Glomerular visceral epithelial cell (primary cell): ENCODE data around the gene SMYD3.

ENCODE experiments used
- DNase-seq: peaks from one replicate; pipeline ENCODE4 v3.0.0-alpha.2; 2016; ENCODE audit errors: extremely low spot score

The SMYD3 gene

DNA sequence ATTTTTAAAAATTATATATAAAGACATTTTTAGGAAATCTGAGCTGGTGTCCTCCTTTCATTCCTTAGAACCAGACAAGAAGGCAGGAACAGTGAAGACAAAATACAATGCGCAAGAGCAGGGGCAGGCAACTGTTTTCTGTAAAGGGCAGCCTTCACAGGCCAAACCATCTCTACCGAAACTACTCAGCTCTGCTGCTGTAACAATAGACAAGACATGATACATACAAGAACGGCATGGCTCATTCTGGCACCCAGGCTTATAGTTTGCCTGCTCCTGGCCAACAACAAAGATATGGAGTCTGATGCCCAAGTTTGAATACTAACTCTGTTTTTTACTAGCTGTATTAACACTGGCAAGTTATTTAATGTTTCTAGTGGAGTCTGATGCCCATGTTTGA is 232.0 kb downstream of the SMYD3 start:
- DNase-seq: no peak

GRCh38 chr1:246274186-246274585 is 232.9 kb downstream of the SMYD3 start:
- DNase-seq: no peak

DNA sequence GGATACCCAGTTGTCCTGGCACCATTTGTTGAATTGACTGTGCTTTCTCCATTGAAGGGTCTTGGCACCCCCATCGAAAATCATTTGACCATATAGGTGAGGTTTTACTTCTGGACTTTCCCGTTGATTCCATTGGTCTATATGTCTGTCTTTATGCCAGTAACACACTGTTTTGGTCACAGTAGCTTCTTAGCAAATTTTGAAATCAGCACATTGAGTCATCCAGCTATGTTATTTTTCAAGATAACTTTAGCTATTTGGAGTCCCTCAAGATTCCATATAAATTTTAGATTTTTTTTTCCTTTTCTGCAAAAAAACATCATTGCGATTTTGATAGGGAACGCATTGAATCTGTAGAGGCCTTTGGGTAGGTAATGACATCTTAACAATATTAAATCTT is 235.6 kb downstream of the SMYD3 start:
- no peak for DNase-seq

- DNase-seq: no peak
Observed at GRCh38 chr1:246270236-246270635, 236.8 kb downstream of the SMYD3 start.

- DNase-seq: no peak
Observed at GRCh38 chr1:246269466-246269865, 237.6 kb downstream of the SMYD3 start.

DNA sequence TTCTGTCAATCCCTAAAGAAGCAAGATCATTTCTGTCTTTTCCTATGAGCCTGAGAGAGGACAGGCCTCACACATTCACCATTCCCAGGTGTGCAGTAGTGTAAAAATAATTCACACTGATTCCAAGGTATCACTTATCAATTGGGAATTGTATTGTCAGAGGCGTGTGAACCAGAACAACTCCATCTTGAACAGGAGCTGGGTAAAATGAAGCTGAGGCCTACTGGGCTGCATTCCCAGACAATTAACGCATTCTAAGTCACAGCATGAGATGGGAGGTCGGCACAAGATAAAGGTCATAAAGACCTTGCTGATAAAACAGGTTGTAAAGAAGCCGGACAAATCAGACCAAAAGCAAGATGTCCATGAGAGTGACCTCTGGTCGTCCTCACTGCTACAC is 239.2 kb downstream of the SMYD3 start:
- no peak for DNase-seq

DNA sequence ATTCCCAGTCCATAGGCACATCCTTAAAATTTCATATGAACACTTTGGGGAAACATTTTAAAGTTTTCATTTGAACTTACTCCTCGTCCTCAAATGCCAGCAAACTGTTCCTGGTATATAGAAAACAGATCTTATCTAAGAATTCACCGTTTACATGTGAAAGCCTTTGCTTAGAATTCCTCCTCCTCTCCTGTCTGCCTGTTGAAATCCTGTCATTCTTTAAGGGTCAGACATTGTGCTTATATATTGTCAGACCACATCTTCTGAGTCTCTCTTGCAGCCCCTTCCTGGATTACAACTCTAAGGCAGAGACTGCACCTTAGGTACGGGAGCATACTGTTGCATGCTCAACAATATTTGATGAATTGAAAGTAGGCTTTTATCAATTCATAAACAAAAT is 239.7 kb downstream of the SMYD3 start:
- no peak for DNase-seq

- DNase-seq: no peak
Observed at GRCh38 chr1:246265481-246265880, 241.6 kb downstream of the SMYD3 start.

DNA sequence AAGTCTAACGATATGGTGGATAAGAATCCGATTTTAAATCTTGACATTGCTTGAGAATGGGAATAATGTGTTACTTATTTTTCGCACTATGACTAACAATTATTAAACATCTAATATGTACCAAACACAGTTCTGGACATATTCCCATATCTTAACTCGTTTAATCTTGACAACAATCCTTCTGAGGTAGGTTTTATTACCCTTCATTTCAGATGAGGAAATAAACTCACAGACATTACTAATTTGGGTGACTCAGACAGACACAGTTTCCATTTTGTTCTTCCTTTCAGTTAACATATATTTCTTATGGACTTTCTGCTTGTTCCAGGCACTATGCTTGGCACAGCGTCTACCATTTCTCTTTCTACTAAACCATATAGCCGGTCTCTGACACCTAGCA is 244.8 kb downstream of the SMYD3 start:
- DNase-seq: no peak

DNA sequence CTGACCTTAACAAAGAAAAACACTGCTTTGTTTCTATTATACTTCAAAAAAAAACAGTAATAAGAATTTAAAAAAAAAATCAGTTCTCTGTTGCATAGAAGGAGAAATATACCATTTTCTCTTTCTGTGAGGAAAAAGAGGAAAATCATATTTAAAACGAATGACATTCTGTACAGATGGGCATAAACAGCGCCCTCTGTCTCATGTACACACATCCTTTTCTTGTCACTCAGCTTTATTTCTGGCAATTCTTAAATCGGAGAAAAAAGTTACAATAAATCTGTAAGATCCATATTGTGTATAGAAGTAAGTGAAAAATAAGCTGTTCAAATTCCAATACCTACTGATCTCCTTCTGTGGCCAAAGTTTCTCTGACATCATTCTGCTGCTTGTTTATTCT is 245.4 kb downstream of the SMYD3 start:
- DNase-seq: no peak

GRCh38 chr1:246258250-246258649 is 248.8 kb downstream of the SMYD3 start:
- DNase-seq: no peak

GRCh38 chr1:246255773-246256172 is 251.3 kb downstream of the SMYD3 start:
- no peak for DNase-seq

DNA sequence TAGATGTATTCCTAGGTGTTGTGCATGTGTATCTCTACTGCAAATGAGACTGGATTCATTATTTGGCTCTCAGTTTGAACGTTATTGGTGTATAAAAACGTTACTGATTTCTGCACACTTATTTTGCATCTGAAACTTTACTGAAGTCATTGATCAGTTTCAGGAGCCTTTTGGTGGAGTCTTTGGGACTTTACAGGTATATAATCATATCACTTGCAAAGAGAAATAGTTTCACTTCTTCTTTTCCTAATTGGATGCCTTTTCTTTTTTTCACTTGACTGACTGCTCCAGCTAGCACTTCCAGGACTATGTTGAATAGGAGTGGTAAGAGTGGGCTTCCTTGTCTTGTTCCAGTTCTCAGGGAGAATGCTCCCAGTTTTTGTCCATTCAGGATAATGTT is 252.2 kb downstream of the SMYD3 start:
- no peak for DNase-seq

- no peak for DNase-seq
Observed at GRCh38 chr1:246246430-246246829, 260.6 kb downstream of the SMYD3 start.

- DNase-seq: no peak
Observed at GRCh38 chr1:246245541-246245940, 261.5 kb downstream of the SMYD3 start.

GRCh38 chr1:246232126-246232525 is 275.0 kb downstream of the SMYD3 start:
- no peak for DNase-seq

- no peak for DNase-seq
Observed at GRCh38 chr1:246226041-246226440, 281.0 kb downstream of the SMYD3 start.

GRCh38 chr1:246221485-246222255 is 285.4 kb downstream of the SMYD3 start:
- no peak for DNase-seq

GRCh38 chr1:246220495-246221065 is 286.5 kb downstream of the SMYD3 start:
- no peak for DNase-seq

GRCh38 chr1:246219508-246220030 is 287.5 kb downstream of the SMYD3 start:
- DNase-seq: peak; percentile 12

GRCh38 chr1:246218686-246219085 is 288.4 kb downstream of the SMYD3 start:
- DNase-seq: no peak

GRCh38 chr1:246216906-246217305 is 290.2 kb downstream of the SMYD3 start:
- DNase-seq: no peak

DNA sequence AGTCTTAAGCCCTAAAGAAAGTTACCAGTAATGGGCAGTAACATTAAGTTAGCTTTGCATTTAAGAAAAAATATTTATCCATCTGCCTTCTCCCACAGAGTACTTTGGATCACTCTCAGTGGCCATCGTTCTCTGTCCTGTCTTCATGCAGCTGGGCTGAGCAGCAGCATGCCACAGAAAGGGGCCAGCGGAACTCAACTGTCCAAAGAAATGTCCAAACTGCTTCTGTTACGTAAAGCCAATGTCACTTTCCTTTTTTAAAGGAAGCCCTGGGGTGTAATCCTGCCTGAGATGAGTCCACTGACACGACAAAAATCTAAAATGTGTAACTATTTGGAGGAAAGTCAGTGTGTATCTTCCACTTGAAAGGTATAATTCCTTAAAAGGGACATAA is 291.6 kb downstream of the SMYD3 start:
- DNase-seq: no peak
